Endothelial cell of umbilical vein (primary cell): ENCODE results near the gene IGFL4. TPM values are rescaled to one million over a fixed set of nuclear protein-coding genes. Genes with fewer than 3 reads are reported as not detected.

ENCODE experiments used
- BruUV-seq: library from RNA; stranded (reverse); fragments of 400-500 nt; replicated peaks from 2 replicates; lab custom pipeline; 2021; lab: Mats Ljungman, UMichigan
- CTCF ChIA-PET: fragments of 300-600, 350-600 bp; sonication (Branson Sonifier 250); formaldehyde crosslinking; loops from one replicate; lab custom pipeline; 2021; ENCODE audit warnings: antibody characterized with exemption, inconsistent platforms; lab: Charles Lee
- POLR2A ChIA-PET: fragments of 300-600, 350-600 bp; sonication (Branson Sonifier 250); formaldehyde crosslinking; loops from one replicate; lab custom pipeline; 2021; ENCODE audit warnings: antibody characterized with exemption, inconsistent platforms; lab: Charles Lee
- DNase-seq: peaks from one replicate; pipeline ENCODE4 v3.0.0-alpha.2; 2011; ENCODE audit warnings: low read depth, low spot score
- FAIRE-seq: peaks from 2 replicates; lab custom pipeline; 2011; peaks lifted over from hg19 to GRCh38; lab: Jason Lieb, UNC
- H2AFZ ChIP-seq: 2 replicates; pipeline ENCODE4 v1.6.0; 2012; ENCODE audit warnings: low read depth, low read length, control low read depth, inconsistent platforms
- H3K27ac ChIP-seq: 2 replicates; pipeline ENCODE4 v1.5.1; 2011; ENCODE audit warnings: low read depth, mild to moderate bottlenecking, control low read depth, low read length, moderate library complexity; ENCODE audit not compliant: insufficient read depth
- H3K27me3 ChIP-seq, 2 experiments: 2 replicates each; pipeline versions ENCODE4 v1.6.0 to v1.6.1; 2011; ENCODE audit warnings: low read length in 2 of 2, mixed read lengths in 1 of 2; ENCODE audit not compliant: control insufficient read depth in 2 of 2, insufficient read depth in 2 of 2
- H3K36me3 ChIP-seq, 2 experiments: 2 replicates in 1 of 2; 3 replicates in 1 of 2; pipeline ENCODE4 v1.5.1; 2011; ENCODE audit warnings: low read length in 2 of 2, mild to moderate bottlenecking in 1 of 2, moderate library complexity in 1 of 2; ENCODE audit not compliant: control insufficient read depth in 2 of 2, insufficient read depth in 2 of 2; ENCODE audit errors: extremely low read depth in 1 of 2
- H3K4me1 ChIP-seq: 3 replicates; pipeline ENCODE4 v1.5.1; 2011; ENCODE audit warnings: mild to moderate bottlenecking, low read length; ENCODE audit not compliant: control insufficient read depth, insufficient read depth; ENCODE audit errors: extremely low read depth
- H3K4me2 ChIP-seq: 2 replicates; pipeline ENCODE4 v1.6.1; 2011; ENCODE audit warnings: low read length, control low read depth, mixed read lengths; ENCODE audit not compliant: insufficient read depth
- H3K4me3 ChIP-seq, 3 experiments: fragments of 200-600 bp in 1 of 3; sonication (generic), shearing (Covaris generic) in 1 of 3; replicated peaks in 1 of 3; 2 replicates each; pipeline ENCODE4 v1.5.1; 2011 to 2016; ENCODE audit warnings: control low read depth in 3 of 3, low read length in 3 of 3, mild to moderate bottlenecking in 2 of 3, inconsistent platforms in 1 of 3, low read depth in 1 of 3, moderate library complexity in 1 of 3; ENCODE audit not compliant: insufficient read depth in 1 of 3
- H3K79me2 ChIP-seq: 2 replicates; pipeline ENCODE4 v1.6.0; 2012; ENCODE audit warnings: low read length, inconsistent platforms; ENCODE audit not compliant: control insufficient read depth, insufficient read depth
- H3K9ac ChIP-seq: replicated peaks from 2 replicates; pipeline ENCODE3; 2011; ENCODE audit warnings: low read length, control low read depth; ENCODE audit not compliant: insufficient read depth; ENCODE audit errors: extremely low read depth
- H3K9me1 ChIP-seq: replicated peaks from 3 replicates; pipeline ENCODE4 v1.6.0; 2011; ENCODE audit warnings: mild to moderate bottlenecking, low read length; ENCODE audit not compliant: control insufficient read depth, insufficient read depth; ENCODE audit errors: extremely low read depth
- H3K9me3 ChIP-seq: replicated peaks from 2 replicates; pipeline ENCODE4 v1.5.1; 2012; ENCODE audit warnings: low read length, inconsistent platforms; ENCODE audit not compliant: control insufficient read depth, insufficient read depth
- H4K20me1 ChIP-seq: replicated peaks from 2 replicates; pipeline ENCODE3; 2011; ENCODE audit warnings: mild to moderate bottlenecking, low read length; ENCODE audit not compliant: control insufficient read depth, insufficient read depth; ENCODE audit errors: extremely low read depth
- CTCF ChIP-seq, 2 donors: IDR thresholded peaks; 1 replicate in 1 of 2; 2 replicates in 1 of 2; pipeline ENCODE4 v1.5.1; 2011; ENCODE audit warnings: low read length in 2 of 2, mild to moderate bottlenecking in 2 of 2, moderate library complexity in 2 of 2, control low read depth in 1 of 2, inconsistent platforms in 1 of 2, low read depth in 1 of 2; ENCODE audit not compliant: insufficient read depth in 1 of 2; ENCODE audit errors: extremely low read depth in 1 of 2
- EZH2 ChIP-seq: IDR thresholded peaks from 2 replicates; pipeline ENCODE4 v1.6.1; 2012; ENCODE audit warnings: borderline replicate concordance, low read depth, mild to moderate bottlenecking, moderate library complexity, low read length, inconsistent platforms; ENCODE audit not compliant: severe bottlenecking
- FOS ChIP-seq: IDR thresholded peaks from 2 replicates; pipeline ENCODE4 v1.6.1; 2011; ENCODE audit warnings: mild to moderate bottlenecking, low read length, moderate library complexity, borderline replicate concordance; ENCODE audit not compliant: insufficient read depth
- GATA2 ChIP-seq: IDR thresholded peaks from 2 replicates; pipeline ENCODE4 v1.7.0; 2011; ENCODE audit warnings: low read depth, mild to moderate bottlenecking, moderate library complexity, mixed read lengths, low read length; ENCODE audit not compliant: insufficient read length, insufficient read depth
- JUN ChIP-seq: IDR thresholded peaks from 2 replicates; pipeline ENCODE4 v1.6.1; 2011; ENCODE audit warnings: borderline replicate concordance, low read depth; ENCODE audit not compliant: insufficient read length, insufficient read depth
- MYC ChIP-seq: IDR thresholded peaks from one replicate; pipeline ENCODE4 v1.6.1; 2011; ENCODE audit warnings: mild to moderate bottlenecking, low read depth, low read length
- POLR2A ChIP-seq: IDR thresholded peaks from 2 replicates; pipeline ENCODE4 v1.6.1; 2012; ENCODE audit warnings: low read depth, mild to moderate bottlenecking, control low read depth, low read length
- POLR2AphosphoS5 ChIP-seq: IDR thresholded peaks from 2 replicates; pipeline ENCODE4 v1.6.1; 2012; ENCODE audit warnings: low read depth, mild to moderate bottlenecking, control low read depth, low read length, moderate library complexity; ENCODE audit not compliant: insufficient read depth
- dilution Hi-C: fragments of 300-500 bp; cut with MboI; formaldehyde crosslinking; loops from one replicate; pipeline ENCODE4 v1.15.0; 2019; ENCODE audit warnings: low sequenced_read_pairs; ENCODE audit not compliant: extremely low pct_ligation_motif_present
- intact Hi-C: fragments of 100-400 bp; cut with micrococcal nuclease; formaldehyde crosslinking; loops from one replicate; pipeline ENCODE4 v1.10.0; 2022
- polyA plus RNA-seq, 4 experiments: library from polyadenylated mRNA; depleted of rRNA in 3 of 4; stranded (reverse) in 3 of 4; unstranded in 1 of 4; fragments of >200 nt; gene quantifications; 2 replicates each; pipeline versions ENCODE4 v1.2.1 to v1.2.3, GENCODE V29; 2011 to 2012; ENCODE audit warnings: missing spikeins in 1 of 4
- total RNA-seq: library from RNA; stranded (reverse); gene quantifications from 2 replicates; pipeline ENCODE4 v1.2.3, GENCODE V29; 2021
- TF ChIP-seq, protein P1 (sequence below): IDR thresholded peaks from 2 replicates; pipeline ENCODE4 v1.6.1; 2011; ENCODE audit not compliant: insufficient read depth, insufficient read length

The IGFL4 gene
- total and polyA plus RNA-seq, 2 donors (not counting 3 experiments of a cell fraction or from before 2014, with no cell fraction given) = not detected

- H3K4me1 ChIP-seq = no peaks in the 10 kb centered on the region
- CTCF ChIA-PET = interaction anchor here (0.5 to 6.3 kb wide), 9 partner anchors 9 to 649 kb away, joined by 3 to 77 read pairs (median 5); no protein-coding TSS in a partner anchor
Measured at GRCh38 chr19:46033401-46033800, 7.4 kb downstream of the IGFL4 start.

GRCh38 chr19:46032597-46033025 is 8.2 kb downstream of the IGFL4 start:
- DNase-seq (no peak), FAIRE-seq (no peak)
- dilution Hi-C loops = no loop called here
- Histone ChIP-seq H3K36me3 (no peaks in the 10 kb centered on the region), H3K27me3 (peaks cover 0 to 3% of the 10 kb centered on the region in 2 experiments), H3K9me3 (no peaks in the 10 kb centered on the region), H3K9me1 (no peaks in the 10 kb centered on the region), H4K20me1 (no peaks in the 10 kb centered on the region), H3K27ac (no peak overlapping the region), H3K4me1 (no peaks in the 10 kb centered on the region), H2AFZ (no peak overlapping the region), H3K4me3 (no peak overlapping the region), H3K9ac (no peak overlapping the region), H3K4me2 (no peak overlapping the region), H3K79me2 (no peaks in the 10 kb centered on the region)
- TF ChIP-seq POLR2AphosphoS5 (no peak), CTCF (IDR thresholded peaks at IDR 0.05; ENCODE audit: extremely low read depth in 1 of 2, insufficient read depth in 1 of 2, low read depth in 1 of 2, low read length in 2 of 2) (no peak), MYC (no peak), FOS (no peak), EZH2 (no peak), GATA2 (no peak), POLR2A (no peak)
- TF ChIP-seq, protein P1, sequence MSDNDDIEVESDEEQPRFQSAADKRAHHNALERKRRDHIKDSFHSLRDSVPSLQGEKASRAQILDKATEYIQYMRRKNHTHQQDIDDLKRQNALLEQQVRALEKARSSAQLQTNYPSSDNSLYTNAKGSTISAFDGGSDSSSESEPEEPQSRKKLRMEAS = no peak
- BruUV-seq = no TSS peak
- ChIA-PET CTCF (interaction anchor here (0.8 to 6.3 kb wide), 5 partner anchors 10 to 235 kb away, joined by 3 to 77 read pairs (median 7); no protein-coding TSS in a partner anchor), POLR2A (no interaction called here)
- intact Hi-C loops = no loop called here

More at GRCh38 chr19:46033401-46033800, 7.4 kb downstream of the IGFL4 start:
- Histone ChIP-seq H3K4me3 (no peak overlapping the region), H3K9me1 (no peaks in the 10 kb centered on the region), H4K20me1 (no peaks in the 10 kb centered on the region), H3K36me3 (no peaks in the 10 kb centered on the region), H3K79me2 (no peaks in the 10 kb centered on the region), H3K4me2 (no peak overlapping the region), H3K9me3 (no peaks in the 10 kb centered on the region), H3K27me3 (peaks cover 0 to 3% of the 10 kb centered on the region in 2 experiments), H2AFZ (no peak overlapping the region), H3K27ac (no peak overlapping the region), H3K9ac (no peak overlapping the region)
- intact Hi-C loops (no loop called here), dilution Hi-C loops (no loop called here)
- BruUV-seq = no TSS peak
- FAIRE-seq = no peak
- no peak for DNase-seq
- TF ChIP-seq EZH2 (no peak), GATA2 (no peak), POLR2A (no peak), JUN (no peak), FOS (no peak)
- POLR2A ChIA-PET = no interaction called here
